Mesenchymal stem cell (in vitro differentiated cells and primary cell): ENCODE data around the gene CAMTA1.

Experiments used
- DNase-seq: peaks from one replicate; pipeline ENCODE4 v3.0.0-alpha.2; 2013
- H2AFZ ChIP-seq: one replicate; pipeline ENCODE4 v1.6.1; 2013; ENCODE audit warnings: low read depth, mild to moderate bottlenecking, control low read depth, inconsistent platforms, low read length, moderate library complexity
- H2AK5ac ChIP-seq: 2 replicates; pipeline ENCODE4 v1.6.1; 2013; ENCODE audit warnings: low read length, moderate library complexity, mild to moderate bottlenecking, inconsistent platforms; ENCODE audit not compliant: severe bottlenecking
- H2BK120ac ChIP-seq: one replicate; pipeline ENCODE4 v1.6.1; 2013; ENCODE audit warnings: low read depth, mild to moderate bottlenecking, inconsistent platforms, low read length, moderate library complexity
- H2BK12ac ChIP-seq, 2 experiments: one replicate each; pipeline ENCODE4 v1.6.1; 2013; ENCODE audit warnings: inconsistent platforms in 2 of 2, low read length in 2 of 2, mild to moderate bottlenecking in 2 of 2, moderate library complexity in 2 of 2, control low read depth in 1 of 2
- H2BK15ac ChIP-seq: one replicate; pipeline ENCODE4 v1.6.1; 2013; ENCODE audit warnings: mild to moderate bottlenecking, low read depth, inconsistent platforms; ENCODE audit not compliant: poor library complexity, severe bottlenecking
- H2BK5ac ChIP-seq: 2 replicates; pipeline ENCODE4 v1.6.1; 2013; ENCODE audit warnings: low read depth, mild to moderate bottlenecking, low read length, control low read depth, inconsistent platforms; ENCODE audit not compliant: poor library complexity, severe bottlenecking
- H3K14ac ChIP-seq, 2 experiments: one replicate each; pipeline ENCODE4 v1.6.1; 2013; ENCODE audit warnings: inconsistent platforms in 2 of 2, low read length in 2 of 2, control low read depth in 1 of 2, mild to moderate bottlenecking in 1 of 2, moderate library complexity in 1 of 2
- H3K18ac ChIP-seq, 2 experiments: one replicate each; pipeline ENCODE4 v1.6.1; 2013; ENCODE audit warnings: inconsistent platforms in 2 of 2, low read length in 2 of 2, control low read depth in 1 of 2, low read depth in 1 of 2, mild to moderate bottlenecking in 1 of 2
- H3K23ac ChIP-seq, 2 experiments: one replicate each; pipeline ENCODE4 v1.6.1; 2013; ENCODE audit warnings: inconsistent platforms in 2 of 2, low read length in 2 of 2, mild to moderate bottlenecking in 2 of 2, moderate library complexity in 2 of 2, control low read depth in 1 of 2
- H3K27ac ChIP-seq: 2 replicates; pipeline ENCODE4 v1.5.1; 2013; ENCODE audit warnings: mild to moderate bottlenecking, moderate library complexity, low read length, control low read depth, inconsistent platforms; ENCODE audit not compliant: poor library complexity, severe bottlenecking
- H3K27me3 ChIP-seq, 2 experiments: 2 replicates each; pipeline versions ENCODE4 v1.6.1 to v1.7.0; 2013; ENCODE audit warnings: low read length in 2 of 2, mild to moderate bottlenecking in 2 of 2, moderate library complexity in 2 of 2, control low read depth in 1 of 2, inconsistent platforms in 1 of 2; ENCODE audit not compliant: control insufficient read depth in 1 of 2, insufficient read depth in 1 of 2
- H3K36me3 ChIP-seq, 2 experiments: 2 replicates each; pipeline versions ENCODE4 v1.6.1 to v1.7.0; 2013; ENCODE audit warnings: low read length in 2 of 2, control low read depth in 1 of 2, inconsistent platforms in 1 of 2, low read depth in 1 of 2, mild to moderate bottlenecking in 1 of 2; ENCODE audit not compliant: insufficient read depth in 2 of 2, control insufficient read depth in 1 of 2
- H3K4ac ChIP-seq, 2 experiments: one replicate each; pipeline ENCODE4 v1.6.1; 2013; ENCODE audit warnings: inconsistent platforms in 2 of 2, low read length in 2 of 2, mild to moderate bottlenecking in 2 of 2, moderate library complexity in 2 of 2, control low read depth in 1 of 2, low read depth in 1 of 2
- H3K4me1 ChIP-seq: 2 replicates; pipeline ENCODE4 v1.6.1; 2013; ENCODE audit warnings: low read depth, low read length, control low read depth; ENCODE audit not compliant: control insufficient read depth, insufficient read depth
- H3K4me2 ChIP-seq: 2 replicates; pipeline ENCODE4 v1.6.1; 2013; ENCODE audit warnings: low read length, mild to moderate bottlenecking, inconsistent platforms; ENCODE audit not compliant: poor library complexity, severe bottlenecking
- H3K4me3 ChIP-seq, 2 experiments: 2 replicates each; pipeline versions ENCODE4 v1.5.1 to v1.7.0; 2013; ENCODE audit warnings: low read length in 2 of 2, mild to moderate bottlenecking in 2 of 2, control low read depth in 1 of 2, low read depth in 1 of 2; ENCODE audit not compliant: insufficient read depth in 1 of 2
- H3K79me1 ChIP-seq: replicated peaks from 2 replicates; pipeline ENCODE4 v1.6.1; 2013; ENCODE audit warnings: mild to moderate bottlenecking, control low read depth, low read length, inconsistent platforms; ENCODE audit not compliant: poor library complexity, severe bottlenecking
- H3K9ac ChIP-seq: 2 replicates; pipeline ENCODE4 v1.7.0; 2013; ENCODE audit warnings: mild to moderate bottlenecking, low read length, moderate library complexity
- H3K9me3 ChIP-seq: 2 replicates; pipeline ENCODE4 v1.7.0; 2013; ENCODE audit warnings: mild to moderate bottlenecking, low read length; ENCODE audit not compliant: control insufficient read depth
- H4K8ac ChIP-seq: one replicate; pipeline ENCODE4 v1.6.1; 2013; ENCODE audit warnings: inconsistent platforms, mild to moderate bottlenecking, low read length, moderate library complexity
- H4K91ac ChIP-seq: one replicate; pipeline ENCODE4 v1.6.1; 2013; ENCODE audit warnings: mild to moderate bottlenecking, low read length, inconsistent platforms
- WGBS: methylation state at CpG from one replicate; pipeline ENCODE4 v1.1.7; 2013; ENCODE audit warnings: mixed read lengths; 5-methylcytosine and 5-hydroxymethylcytosine counted together

Gene CAMTA1

DNA sequence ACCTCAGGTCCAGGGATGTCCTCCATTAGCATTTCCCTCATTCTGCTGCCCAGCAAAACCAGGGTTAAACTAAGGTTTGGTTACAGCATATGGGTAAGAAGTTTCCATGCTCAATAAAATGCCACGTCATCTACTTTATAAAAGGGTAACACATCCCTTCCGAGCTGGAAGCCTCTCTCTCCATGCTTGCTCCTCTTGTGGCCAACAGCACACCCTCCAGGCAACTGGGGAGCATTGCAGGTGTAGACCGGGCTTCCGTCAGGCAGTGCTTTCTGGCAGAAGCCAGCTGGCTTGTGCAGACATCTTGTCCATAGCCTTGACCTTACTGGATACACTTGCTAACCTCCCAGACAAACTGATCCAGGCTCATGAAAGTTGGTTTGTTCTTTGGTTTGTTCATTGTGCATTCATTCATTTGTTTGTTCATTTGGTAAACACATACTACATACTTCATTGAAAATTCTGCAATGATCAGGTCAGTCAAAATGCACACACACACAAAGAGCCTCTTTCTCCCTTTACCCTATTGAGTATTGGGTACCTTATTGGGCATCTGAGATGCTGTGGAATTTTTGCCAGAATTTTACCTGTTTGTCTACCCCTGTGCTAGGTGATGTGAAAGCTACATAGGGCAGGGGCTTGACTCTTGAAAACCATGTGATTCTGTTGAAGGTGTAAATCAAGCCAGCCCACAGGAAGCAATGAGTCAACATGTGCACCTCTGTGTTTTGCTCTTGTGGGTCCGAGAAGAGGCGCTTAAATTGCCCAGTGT lies 422.8 kb downstream of the CAMTA1 start:
- DNase-seq: peak; percentile 31
- Histone ChIP-seq H3K9me3 (no peaks in the 10 kb centered on the region), H3K4me3 (no peak overlapping the region), H3K4me1 (no peaks in the 10 kb centered on the region), H2BK15ac (no peak overlapping the region), H4K91ac (no peak overlapping the region), H3K4ac (no peak overlapping the region), H3K4me2 (no peak overlapping the region), H2AK5ac (no peak overlapping the region), H3K36me3 (no peaks in the 10 kb centered on the region), H3K79me1 (no peaks in the 10 kb centered on the region), H3K9ac (peak overlapping the region; percentile 30), H3K14ac (no peak overlapping the region), H2AFZ (no peak overlapping the region), H4K8ac (no peak overlapping the region), H2BK12ac (no peak overlapping the region), H3K27me3 (peaks cover 0 to 17% of the 10 kb centered on the region in 2 experiments), H2BK5ac (no peak overlapping the region), H3K23ac (no peak overlapping the region), H3K18ac (no peak overlapping the region), H3K27ac (no peak overlapping the region), H2BK120ac (no peak overlapping the region)
- 38% methylated on average over 6 of the region's 6 CpGs for WGBS

DNA sequence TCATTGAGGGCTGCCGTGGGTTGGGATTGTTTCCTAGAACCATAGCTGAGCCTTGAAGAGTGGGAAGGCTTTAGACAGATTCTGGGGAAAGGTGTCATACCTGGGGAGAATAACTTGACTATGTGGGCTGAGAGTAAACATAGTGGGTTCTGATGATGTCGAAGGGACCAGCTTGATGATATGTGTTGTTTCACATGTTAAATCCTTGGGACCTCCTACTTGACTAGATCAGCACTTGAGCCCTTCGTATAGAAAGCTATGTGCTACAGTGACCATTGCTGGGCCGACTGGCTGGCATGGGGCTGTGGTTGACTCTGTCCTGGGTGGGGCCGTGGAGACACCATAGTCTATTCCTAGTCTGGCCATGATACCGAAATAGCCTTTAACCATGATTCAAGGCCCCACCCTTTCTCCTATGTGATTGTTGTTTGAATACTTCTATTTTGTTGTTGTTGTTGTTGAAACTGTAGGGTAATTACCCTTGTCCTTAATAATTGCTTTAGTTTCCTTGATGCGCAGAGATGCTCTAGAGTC lies 423.5 kb downstream of the CAMTA1 start:
- no peak overlapping the region for H2AFZ ChIP-seq
- H2BK12ac ChIP-seq: no peak overlapping the region
- H4K91ac ChIP-seq: no peak overlapping the region
- no peak overlapping the region for H3K27ac ChIP-seq
- H3K18ac ChIP-seq: no peak overlapping the region
- H3K27me3 ChIP-seq: peaks cover 0 to 17% of the 10 kb centered on the region in 2 experiments
- H3K9ac ChIP-seq: no peak overlapping the region
- H3K9me3 ChIP-seq: no peaks in the 10 kb centered on the region
- no peaks in the 10 kb centered on the region for H3K79me1 ChIP-seq
- no peak overlapping the region for H2BK5ac ChIP-seq
- no peak overlapping the region for H2BK15ac ChIP-seq
- H3K4me3 ChIP-seq: no peak overlapping the region
- no peak overlapping the region for H3K23ac ChIP-seq
- no peaks in the 10 kb centered on the region for H3K4me1 ChIP-seq
- no peak overlapping the region for H3K4me2 ChIP-seq
- no peak overlapping the region for H3K14ac ChIP-seq
- no peaks in the 10 kb centered on the region for H3K36me3 ChIP-seq
- no peak for DNase-seq
- WGBS: 85% methylated on average over 6 of the region's 7 CpGs
- H3K4ac ChIP-seq: no peak overlapping the region
- H2BK120ac ChIP-seq: no peak overlapping the region
- no peak overlapping the region for H4K8ac ChIP-seq
- no peak overlapping the region for H2AK5ac ChIP-seq

DNA sequence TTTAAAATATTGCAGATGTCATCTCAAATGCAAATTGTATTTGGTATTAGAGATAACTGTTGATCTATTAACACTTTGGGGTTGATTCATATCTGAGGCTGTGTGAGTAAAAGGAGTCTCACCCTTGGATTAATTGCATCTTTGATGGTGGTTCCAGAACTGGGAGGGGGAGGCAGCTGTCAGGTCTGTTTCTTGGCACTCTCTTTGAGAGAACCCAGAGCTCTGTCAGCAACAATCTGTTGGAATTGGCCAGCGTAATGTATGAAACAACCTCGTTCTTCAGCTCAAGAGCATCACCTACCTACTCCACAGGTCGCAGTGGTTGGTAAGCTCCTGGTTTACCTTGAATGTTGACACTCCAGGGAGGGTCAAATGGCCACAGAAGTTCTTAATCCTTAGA lies 424.1 kb downstream of the CAMTA1 start:
- Histone ChIP-seq H2BK5ac (no peak overlapping the region), H4K91ac (no peak overlapping the region), H2AFZ (no peak overlapping the region), H3K4me2 (no peak overlapping the region), H2BK12ac (no peak overlapping the region), H2AK5ac (no peak overlapping the region), H4K8ac (no peak overlapping the region), H3K27ac (no peak overlapping the region), H3K36me3 (no peaks in the 10 kb centered on the region), H3K9ac (no peak overlapping the region), H3K4ac (no peak overlapping the region), H3K4me1 (no peaks in the 10 kb centered on the region), H3K4me3 (no peak overlapping the region), H2BK120ac (no peak overlapping the region), H2BK15ac (no peak overlapping the region), H3K23ac (no peak overlapping the region), H3K27me3 (peaks cover 0 to 17% of the 10 kb centered on the region in 2 experiments), H3K18ac (no peak overlapping the region), H3K79me1 (no peaks in the 10 kb centered on the region), H3K14ac (no peak overlapping the region), H3K9me3 (no peaks in the 10 kb centered on the region)
- WGBS: 85% methylated on average over 3 of the region's 3 CpGs
- DNase-seq: no peak

GRCh38 chr1:7218210-7218832 lies 433.1 kb downstream of the CAMTA1 start:
- peak; percentile 54 for DNase-seq
- Histone ChIP-seq H3K27ac (no peak overlapping the region), H3K36me3 (no peaks in the 10 kb centered on the region), H2AFZ (no peak overlapping the region), H3K4ac (no peak overlapping the region), H2BK5ac (no peak overlapping the region), H3K9ac (no peak overlapping the region), H2BK120ac (no peak overlapping the region), H3K4me2 (no peak overlapping the region), H3K79me1 (no peaks in the 10 kb centered on the region), H3K27me3 (no peaks in the 10 kb centered on the region), H3K4me1 (peaks cover 14% of the 10 kb centered on the region), H2BK12ac (no peak overlapping the region), H2BK15ac (no peak overlapping the region), H3K18ac (no peak overlapping the region), H3K4me3 (no peak overlapping the region), H4K91ac (no peak overlapping the region), H4K8ac (no peak overlapping the region), H2AK5ac (no peak overlapping the region), H3K9me3 (no peaks in the 10 kb centered on the region), H3K14ac (no peak overlapping the region), H3K23ac (no peak overlapping the region)
- 41% methylated on average over 6 of the region's 9 CpGs for WGBS
